H1 (cell line): ENCODE data around the gene ANGEL2. TPM values are rescaled to one million over a fixed set of nuclear protein-coding genes. Genes with fewer than 3 reads are reported as not detected.

Source experiments
- CTCF ChIA-PET: fragments of 300-600 bp; sonication (Branson Sonifier 250); formaldehyde crosslinking; loops from one replicate; lab custom pipeline; 2021; ENCODE audit not compliant: partially characterized antibody; lab: Charles Lee
- POLR2A ChIA-PET: fragments of 300-600 bp; sonication (Branson Sonifier 250); formaldehyde crosslinking; loops from one replicate; lab custom pipeline; 2021; ENCODE audit warnings: inconsistent platforms; ENCODE audit not compliant: partially characterized antibody; lab: Charles Lee
- DNase-seq, 2 experiments: peaks; one replicate each; pipeline versions ENCODE4 v3.0.0 to v3.0.0-alpha.2; 2010 to 2022; ENCODE audit warnings: low spot score in 2 of 2, low read depth in 1 of 2, mixed read lengths in 1 of 2
- FAIRE-seq: peaks from 2 replicates; lab custom pipeline; 2011; peaks lifted over from hg19 to GRCh38; lab: Jason Lieb, UNC
- H2AFZ ChIP-seq: 2 replicates; pipeline ENCODE4 v1.8.1; 2012; ENCODE audit warnings: low read length, inconsistent platforms
- H2AK5ac ChIP-seq: 2 replicates; pipeline ENCODE4 v1.6.1; 2013; ENCODE audit warnings: low read depth, low read length
- H2BK120ac ChIP-seq: replicated peaks from 2 replicates; pipeline ENCODE3; 2013; ENCODE audit warnings: low read depth, low read length, inconsistent platforms
- H2BK12ac ChIP-seq: 2 replicates; pipeline ENCODE4 v1.6.1; 2013; ENCODE audit warnings: low read depth, low read length
- H2BK15ac ChIP-seq: 2 replicates; pipeline ENCODE4 v1.6.1; 2013; ENCODE audit warnings: low read length
- H2BK20ac ChIP-seq: 2 replicates; pipeline ENCODE4 v1.6.1; 2013; ENCODE audit warnings: low read length
- H2BK5ac ChIP-seq: 2 replicates; pipeline ENCODE4 v1.6.1; 2013; ENCODE audit warnings: low read depth, low read length
- H3K14ac ChIP-seq: 2 replicates; pipeline ENCODE4 v1.6.1; 2013; ENCODE audit warnings: inconsistent platforms; ENCODE audit not compliant: insufficient read length
- H3K18ac ChIP-seq: 2 replicates; pipeline ENCODE4 v1.6.1; 2013; ENCODE audit warnings: low read length; ENCODE audit errors: extremely low read depth
- H3K23ac ChIP-seq: 2 replicates; pipeline ENCODE4 v1.6.1; 2013; ENCODE audit warnings: inconsistent platforms; ENCODE audit not compliant: insufficient read length
- H3K23me2 ChIP-seq: 2 replicates; pipeline ENCODE4 v1.6.1; 2013; ENCODE audit warnings: low read depth, low read length
- H3K27ac ChIP-seq: 2 replicates; pipeline ENCODE4 v1.6.1; 2011; ENCODE audit warnings: low read depth, low read length, inconsistent platforms
- H3K27me3 ChIP-seq, 4 experiments: replicated peaks in 1 of 4; 1 replicate in 1 of 4; 2 replicates in 3 of 4; pipeline versions ENCODE4 v1.6.1 to v1.8.1; 2011 to 2013; ENCODE audit warnings: low read length in 3 of 4, mild to moderate bottlenecking in 3 of 4, inconsistent platforms in 2 of 4, mixed read lengths in 2 of 4, moderate library complexity in 1 of 4; ENCODE audit not compliant: control insufficient read depth in 3 of 4, insufficient read depth in 3 of 4; ENCODE audit errors: extremely low read depth in 1 of 4
- H3K36me3 ChIP-seq, 4 experiments: 2 replicates each; pipeline versions ENCODE4 v1.6.1 to v1.8.1; 2011 to 2013; ENCODE audit warnings: mild to moderate bottlenecking in 4 of 4, low read length in 3 of 4, moderate library complexity in 2 of 4, control low read depth in 1 of 4, inconsistent platforms in 1 of 4; ENCODE audit not compliant: insufficient read depth in 4 of 4, control insufficient read depth in 2 of 4
- H3K4ac ChIP-seq: replicated peaks from 2 replicates; pipeline ENCODE3; 2013; ENCODE audit warnings: low read length, low read depth, mixed read lengths, inconsistent platforms; ENCODE audit not compliant: insufficient read length
- H3K4me1 ChIP-seq, 4 experiments: replicated peaks in 1 of 4; 1 replicate in 1 of 4; 2 replicates in 3 of 4; pipeline versions ENCODE4 v1.6.1 to v1.8.1; 2011 to 2013; ENCODE audit warnings: low read length in 3 of 4, inconsistent platforms in 2 of 4, mixed read lengths in 1 of 4; ENCODE audit not compliant: insufficient read depth in 4 of 4, control insufficient read depth in 3 of 4
- H3K4me2 ChIP-seq, 2 experiments: 2 replicates each; pipeline versions ENCODE4 v1.6.1 to v1.8.1; 2011 to 2013; ENCODE audit warnings: low read depth in 2 of 2, low read length in 2 of 2, control low read depth in 1 of 2, inconsistent platforms in 1 of 2, mild to moderate bottlenecking in 1 of 2; ENCODE audit not compliant: insufficient read depth in 1 of 2
- H3K4me3 ChIP-seq, 4 experiments: fragments of 200-600, 300-600 bp in 1 of 4; sonication (generic), shearing (Covaris generic), sonication (Bioruptor Twin) in 1 of 4; 2 replicates each; pipeline versions ENCODE4 v1.5.1 to v1.8.1; 2011 to 2016; ENCODE audit warnings: low read length in 4 of 4, low read depth in 3 of 4, control low read depth in 2 of 4, inconsistent platforms in 2 of 4, mild to moderate bottlenecking in 2 of 4, mixed read lengths in 1 of 4, moderate library complexity in 1 of 4; ENCODE audit not compliant: insufficient read depth in 2 of 4; ENCODE audit errors: extremely low read depth in 1 of 4
- H3K56ac ChIP-seq: replicated peaks from 2 replicates; pipeline ENCODE3; 2013; ENCODE audit warnings: low read depth, mild to moderate bottlenecking, mixed read lengths, low read length, inconsistent platforms; ENCODE audit not compliant: insufficient read length
- H3K79me1 ChIP-seq: 2 replicates; pipeline ENCODE4 v1.6.1; 2013; ENCODE audit warnings: low read depth, low read length, control low read depth
- H3K79me2 ChIP-seq, 2 experiments: 2 replicates each; pipeline versions ENCODE4 v1.6.1 to v1.8.1; 2012 to 2013; ENCODE audit warnings: low read length in 2 of 2, mild to moderate bottlenecking in 2 of 2, inconsistent platforms in 1 of 2; ENCODE audit not compliant: insufficient read depth in 2 of 2, control insufficient read depth in 1 of 2
- H3K9ac ChIP-seq, 4 experiments: replicated peaks in 1 of 4; 1 replicate in 1 of 4; 2 replicates in 3 of 4; pipeline versions ENCODE4 v1.6.1 to v1.8.1; 2011 to 2013; ENCODE audit warnings: low read depth in 3 of 4, low read length in 3 of 4, control low read depth in 2 of 4, mild to moderate bottlenecking in 2 of 4, moderate library complexity in 2 of 4, inconsistent platforms in 1 of 4; ENCODE audit errors: extremely low read depth in 1 of 4
- H3K9me3 ChIP-seq, 2 experiments: 2 replicates each; pipeline versions ENCODE4 v1.6.1 to v1.8.1; 2012 to 2013; ENCODE audit warnings: mild to moderate bottlenecking in 2 of 2, moderate library complexity in 2 of 2, control low read depth in 1 of 2, inconsistent platforms in 1 of 2, low read depth in 1 of 2, low read length in 1 of 2, mixed read lengths in 1 of 2; ENCODE audit not compliant: insufficient read depth in 2 of 2
- H4K20me1 ChIP-seq, 2 experiments: replicated peaks in 1 of 2; 2 replicates each; pipeline versions ENCODE3 to v1.8.1; 2011 to 2013; ENCODE audit warnings: inconsistent platforms in 2 of 2, low read length in 2 of 2, mild to moderate bottlenecking in 1 of 2; ENCODE audit not compliant: insufficient read depth in 2 of 2, control insufficient read depth in 1 of 2
- H4K5ac ChIP-seq: 2 replicates; pipeline ENCODE4 v1.6.1; 2013; ENCODE audit warnings: low read length, low read depth, mixed read lengths, inconsistent platforms; ENCODE audit not compliant: insufficient read length
- H4K8ac ChIP-seq: 2 replicates; pipeline ENCODE4 v1.8.0; 2013; ENCODE audit warnings: mild to moderate bottlenecking, moderate library complexity, low read length, inconsistent platforms; ENCODE audit not compliant: insufficient read depth; ENCODE audit errors: extremely low read depth
- H4K91ac ChIP-seq: replicated peaks from 2 replicates; pipeline ENCODE3; 2013; ENCODE audit warnings: low read length, mixed read lengths, inconsistent platforms; ENCODE audit not compliant: insufficient read length
- ASH2L ChIP-seq: fragments of 200-600, 300-600 bp; sonication (generic); IDR thresholded peaks from one replicate; pipeline ENCODE4 v1.7.1; 2017; ENCODE audit warnings: low read length
- CBX8 ChIP-seq: fragments of 300-800, 300-1000 bp; sonication (generic); IDR thresholded peaks from 2 replicates; pipeline ENCODE4 v1.7.1; 2016; ENCODE audit warnings: low read depth, low read length, borderline replicate concordance
- FOSL1 ChIP-seq: IDR thresholded peaks from 2 replicates; pipeline ENCODE4 v1.6.1; 2011; ENCODE audit warnings: mild to moderate bottlenecking, low read depth, low read length, moderate library complexity; ENCODE audit not compliant: insufficient read depth
- JUND ChIP-seq: IDR thresholded peaks from 2 replicates; pipeline ENCODE4 v1.6.1; 2011; ENCODE audit warnings: mild to moderate bottlenecking, improper control_type of control experiment, low read length
- MAFK ChIP-seq: IDR thresholded peaks from 2 replicates; pipeline ENCODE4 v1.6.1; 2012; ENCODE audit warnings: low read depth, mild to moderate bottlenecking, improper control_type of control experiment, low read length
- MAX ChIP-seq: IDR thresholded peaks from 2 replicates; pipeline ENCODE4 v1.6.1; 2012; ENCODE audit warnings: inconsistent platforms
- NANOG ChIP-seq: IDR thresholded peaks from 2 replicates; pipeline ENCODE4 v1.6.1; 2011; ENCODE audit warnings: low read length, low read depth, mild to moderate bottlenecking, inconsistent platforms; ENCODE audit not compliant: insufficient read depth, poor library complexity, severe bottlenecking
- POLR2A ChIP-seq, 2 experiments: IDR thresholded peaks; 1 replicate in 1 of 2; 2 replicates in 1 of 2; pipeline ENCODE4 v1.6.1; 2011; ENCODE audit warnings: low read depth in 2 of 2, low read length in 2 of 2, mild to moderate bottlenecking in 2 of 2; ENCODE audit errors: control extremely low read depth in 1 of 2
- SIRT6 ChIP-seq: IDR thresholded peaks from one replicate; pipeline ENCODE4 v1.7.1; 2012; ENCODE audit warnings: low read length, inconsistent platforms
- SUZ12 ChIP-seq: fragments of 200-600 bp; sonication (generic); IDR thresholded peaks from 2 replicates; pipeline ENCODE4 v1.6.1; 2012; ENCODE audit warnings: mild to moderate bottlenecking, inconsistent platforms, low read length, moderate library complexity, mixed read lengths
- USF2 ChIP-seq: IDR thresholded peaks from 2 replicates; pipeline ENCODE4 v1.6.1; 2011; ENCODE audit warnings: low read length, improper control_type of control experiment
- WGBS, 2 experiments: shearing (Covaris generic) in 1 of 2; methylation state at CpG; one replicate each; pipeline versions ENCODE4 v1.1.6 to v1.1.7; 2013 to 2015; ENCODE audit warnings: low lambda C conversion rate in 2 of 2, mixed read lengths in 2 of 2, inconsistent platforms in 1 of 2, low coverage in 1 of 2, missing lambda C conversion rate in 1 of 2; ENCODE audit not compliant: insufficient replicate concordance in 2 of 2, insufficient coverage in 1 of 2, insufficient read length in 1 of 2; ENCODE audit errors: extremely low coverage in 1 of 2, missing lambda C conversion rate in 1 of 2; 5-methylcytosine and 5-hydroxymethylcytosine counted together
- polyA plus RNA-seq, 7 experiments: library from polyadenylated mRNA; depleted of rRNA in 3 of 7; stranded (reverse) in 5 of 7; unstranded in 2 of 7; fragments of >200 nt in 5 of 7; fragments of 200-250 nt in 2 of 7; gene quantifications; 1 replicate in 5 of 7; 2 replicates in 1 of 7; 4 replicates in 1 of 7; pipeline versions ENCODE4 v1.2.1 to v1.2.3, GENCODE V29; 2011 to 2013; ENCODE audit warnings: missing spikeins in 2 of 7, mixed read lengths in 2 of 7
- total RNA-seq: library from RNA; stranded (reverse); fragmentation: NEBNext Ultra II Directional; extraction: Animal tissue kit (Norgen Biotek cat#: 25700); gene quantifications from 2 replicates; pipeline ENCODE4 v1.2.1, GENCODE V29; 2021

Gene ANGEL2
- total and polyA plus RNA-seq, 2 of the 8 experiments (the other 6 are each of a cell fraction or from before 2014, with no cell fraction given): 18.1 to 39.9 TPM

GRCh38 chr1:213003256-213003655 is 12.4 kb downstream of the ANGEL2 start:
- ChIA-PET CTCF (interaction anchor here (0.6 to 1.6 kb wide), 6 partner anchors 8 to 326 kb away, joined by 3 to 5 read pairs (median 3); no protein-coding TSS in a partner anchor), POLR2A (interaction anchor here (0.8 to 2.1 kb wide), 8 partner anchors 8 to 385 kb away, joined by 3 to 7 read pairs (median 4); no protein-coding TSS in a partner anchor)
- Histone ChIP-seq H3K18ac (no peak overlapping the region), H3K27ac (no peak overlapping the region), H3K14ac (no peak overlapping the region), H4K20me1 (no peaks in the 10 kb centered on the region), H2BK12ac (no peak overlapping the region), H2AK5ac (no peak overlapping the region), H3K56ac (no peak overlapping the region), H2BK20ac (no peak overlapping the region), H3K9ac (no peak overlapping the region), H4K91ac (no peak overlapping the region), H4K5ac (no peak overlapping the region), H3K79me2 (no peaks in the 10 kb centered on the region), H3K79me1 (no peaks in the 10 kb centered on the region), H2BK120ac (no peak overlapping the region), H3K23ac (no peak overlapping the region), H3K23me2 (no peaks in the 10 kb centered on the region), H3K9me3 (no peaks in the 10 kb centered on the region), H2BK5ac (no peak overlapping the region), H2AFZ (no peak overlapping the region), H3K4me2 (no peak overlapping the region), H4K8ac (no peak overlapping the region), H3K27me3 (no peaks in the 10 kb centered on the region), H3K4me3 (no peak overlapping the region), H3K4me1 (no peaks in the 10 kb centered on the region), H3K4ac (no peak overlapping the region), H3K36me3 (peaks cover 2 to 51% (median 14%) of the 10 kb centered on the region in 4 experiments; a peak in 7 of 8 replicates), H2BK15ac (no peak overlapping the region)
- DNase-seq (no peak), FAIRE-seq (no peak)
- WGBS, 2 experiments: 94% methylated on average over 3 of the region's 3 CpGs; no CpG with 5 or more reads in 1 of the 2 experiments
- TF ChIP-seq FOSL1: no peak
- no peak for TF ChIP-seq ASH2L
- no peak for TF ChIP-seq MAX
- TF ChIP-seq MAFK: no peak
- TF ChIP-seq CBX8: no peak
- TF ChIP-seq SUZ12: no peak
- TF ChIP-seq POLR2A (IDR thresholded peaks at IDR 0.05; ENCODE audit: control extremely low read depth in 1 of 2, low read depth in 2 of 2, low read length in 2 of 2): no peak
- no peak for TF ChIP-seq NANOG
- no peak for TF ChIP-seq JUND
- TF ChIP-seq SIRT6: no peak
- no peak for TF ChIP-seq USF2
